Retina (tissue), 1 donor: Measurements from ENCODE around the gene VAV2.
A peak's percentile ranks its signal among the peaks of the same experiment; 100 is the strongest.

Experiments used
- DNase-seq: peaks from one replicate; pipeline ENCODE4 v3.0.0-alpha.2; 2016

Gene VAV2

GRCh38 chr9:133888809-133889491 is 103.2 kb downstream of the VAV2 start:
- DNase-seq: no peak

- peak; percentile 74 for DNase-seq
Measured at GRCh38 chr9:133888048-133888808, 103.9 kb downstream of the VAV2 start.

- DNase-seq: no peak
Measured at GRCh38 chr9:133887540-133888047, 104.5 kb downstream of the VAV2 start.

- no peak for DNase-seq
Measured at GRCh38 chr9:133886563-133887501, 105.3 kb downstream of the VAV2 start.

- no peak for DNase-seq
Measured at GRCh38 chr9:133884907-133885744, 107.0 kb downstream of the VAV2 start.

GRCh38 chr9:133882849-133883755 is 109.0 kb downstream of the VAV2 start:
- DNase-seq: no peak

GRCh38 chr9:133881671-133882381 is 110.3 kb downstream of the VAV2 start:
- no peak for DNase-seq

GRCh38 chr9:133880851-133881661 is 111.1 kb downstream of the VAV2 start:
- DNase-seq: no peak

GRCh38 chr9:133880136-133880535 is 112.0 kb downstream of the VAV2 start:
- no peak for DNase-seq

- DNase-seq: no peak
Measured at GRCh38 chr9:133879615-133880014, 112.5 kb downstream of the VAV2 start.

- DNase-seq: no peak
Measured at GRCh38 chr9:133878402-133878801, 113.7 kb downstream of the VAV2 start.

GRCh38 chr9:133877967-133878366 is 114.2 kb downstream of the VAV2 start:
- no peak for DNase-seq

GRCh38 chr9:133877327-133877726 is 114.8 kb downstream of the VAV2 start:
- no peak for DNase-seq

- no peak for DNase-seq
Measured at GRCh38 chr9:133876836-133877235, 115.3 kb downstream of the VAV2 start.

- no peak for DNase-seq
Measured at GRCh38 chr9:133876144-133876543, 116.0 kb downstream of the VAV2 start.

- no peak for DNase-seq
Measured at GRCh38 chr9:133875131-133875530, 117.0 kb downstream of the VAV2 start.

GRCh38 chr9:133874659-133875058 is 117.5 kb downstream of the VAV2 start:
- DNase-seq: no peak

- DNase-seq: no peak
Measured at GRCh38 chr9:133874060-133874657, 118.0 kb downstream of the VAV2 start.

- no peak for DNase-seq
Measured at GRCh38 chr9:133873461-133873891, 118.6 kb downstream of the VAV2 start.
